HG03457 (cell line): ENCODE data around the gene PRF1.
"Not testable (repeated sequence)": the region's sequence is repeated elsewhere in the genome, so short reads cannot be mapped to it uniquely, and the experiment has no call there.

Experiments
- ATAC-seq: cut with Tn5 transposase; IDR thresholded peaks from one replicate; pipeline ENCODE4 v1.9.1; 2021; ENCODE audit warnings: moderate number of reproducible peaks; ENCODE audit not compliant: unreplicated experiment

The PRF1 gene

GRCh38 chr10:70594161-70594560, 8.4 kb downstream of the PRF1 start:
- no peak for ATAC-seq

DNA sequence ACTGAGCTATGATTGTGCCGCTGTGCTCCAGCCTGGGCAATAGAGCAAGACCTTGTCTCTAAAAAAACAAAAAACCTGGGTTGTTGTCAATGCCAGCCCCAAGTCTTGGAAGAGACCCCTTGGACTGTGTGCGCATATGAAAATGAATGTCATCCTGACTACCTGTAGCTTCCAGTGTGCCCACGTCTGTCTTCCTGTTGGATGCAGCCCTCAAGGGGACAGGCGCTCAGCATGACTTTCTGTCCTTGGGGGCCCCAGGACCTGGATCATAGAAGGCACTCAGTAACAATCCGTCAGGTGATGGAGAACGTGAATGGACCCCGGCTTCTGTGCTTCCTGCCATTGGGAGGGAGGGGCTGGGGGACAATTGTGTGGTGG, 9.0 kb downstream of the PRF1 start:
- ATAC-seq = no peak

GRCh38 chr10:70592746-70593512, 9.6 kb downstream of the PRF1 start:
- ATAC-seq = no peak

- ATAC-seq = no peak
Measured at GRCh38 chr10:70592186-70592735, 10.3 kb downstream of the PRF1 start.

DNA sequence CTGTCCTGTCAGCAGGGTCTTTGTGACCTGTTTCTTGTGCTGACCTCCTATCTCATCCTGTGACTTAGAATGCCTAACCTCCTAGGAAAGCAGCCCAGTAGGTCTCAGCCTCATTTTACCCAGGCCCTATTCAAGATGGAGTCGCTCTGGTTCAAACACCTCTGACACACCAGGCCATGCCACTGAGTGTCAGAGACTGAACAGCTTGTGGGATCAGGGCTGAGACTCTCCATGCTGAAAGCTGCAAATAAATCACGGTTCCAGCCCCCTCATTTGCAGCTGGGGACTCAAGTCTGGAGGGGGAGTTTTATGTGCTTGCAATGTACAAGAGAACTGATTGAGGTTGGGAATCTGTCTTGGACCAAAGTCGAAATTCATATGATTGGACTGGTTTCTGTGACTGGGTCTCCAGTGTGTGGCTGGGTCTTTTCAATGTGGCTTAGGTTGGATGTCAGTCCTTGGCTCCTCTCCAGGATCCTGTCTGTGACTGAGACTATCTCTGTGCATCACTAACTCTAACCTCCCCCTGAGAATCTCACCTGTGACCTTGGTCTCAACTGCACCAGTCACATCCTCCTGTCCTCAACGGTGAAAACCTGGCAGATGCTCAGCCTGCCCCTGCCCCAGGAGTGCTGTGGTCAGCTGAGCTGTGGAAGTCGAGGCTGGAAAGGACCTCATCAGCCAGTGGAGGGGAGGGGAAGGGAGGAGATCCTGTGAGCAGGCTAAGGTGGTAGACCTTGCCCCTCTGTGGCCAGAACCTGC, 11.7 kb downstream of the PRF1 start:
- no peak for ATAC-seq

DNA sequence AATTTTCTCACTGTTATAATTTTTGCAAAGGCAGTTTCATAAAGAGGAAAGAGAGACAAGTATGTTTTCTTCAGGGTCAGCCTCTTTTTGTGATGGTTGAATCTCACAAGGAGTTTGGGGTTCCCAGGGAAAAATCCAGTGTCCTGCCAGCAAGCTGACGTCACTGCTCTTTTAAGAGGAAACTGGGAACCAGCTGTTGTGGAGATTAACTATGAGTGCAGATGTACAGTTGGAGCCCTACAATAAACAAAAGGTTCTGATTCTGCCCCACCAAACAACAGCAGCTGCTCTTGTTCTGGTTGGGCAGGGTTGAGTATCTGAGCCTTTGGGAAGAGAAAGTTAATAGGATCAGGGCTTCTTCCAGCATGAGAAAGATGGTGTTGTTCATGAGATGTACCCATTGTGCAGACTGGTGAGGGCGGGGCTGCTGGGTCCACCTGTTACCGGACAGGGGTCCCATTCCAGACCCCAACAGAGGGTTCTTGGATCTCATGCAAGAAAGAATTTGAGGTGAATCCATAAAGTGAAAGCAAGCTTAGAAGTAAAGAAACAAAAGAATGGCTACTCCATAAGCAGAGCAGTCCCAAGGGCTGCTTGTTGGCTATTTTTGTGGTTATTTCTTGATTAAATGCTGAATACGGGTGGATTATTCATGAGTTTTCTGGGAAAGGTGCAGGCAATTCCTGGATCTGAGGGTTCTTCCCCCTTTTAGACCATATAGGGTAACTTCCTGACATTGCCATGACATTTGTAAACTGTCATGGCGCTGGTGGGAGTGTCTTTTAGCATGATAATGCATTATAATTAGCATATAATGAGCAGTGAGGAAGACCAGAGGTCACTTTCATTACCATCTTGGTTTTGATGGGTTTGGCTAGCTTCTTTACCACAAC, 12.5 kb downstream of the PRF1 start:
- no peak for ATAC-seq

- no peak for ATAC-seq
Measured at GRCh38 chr10:70588859-70589570, 13.5 kb downstream of the PRF1 start.

GRCh38 chr10:70588255-70588654, 14.3 kb downstream of the PRF1 start:
- ATAC-seq = no peak

DNA sequence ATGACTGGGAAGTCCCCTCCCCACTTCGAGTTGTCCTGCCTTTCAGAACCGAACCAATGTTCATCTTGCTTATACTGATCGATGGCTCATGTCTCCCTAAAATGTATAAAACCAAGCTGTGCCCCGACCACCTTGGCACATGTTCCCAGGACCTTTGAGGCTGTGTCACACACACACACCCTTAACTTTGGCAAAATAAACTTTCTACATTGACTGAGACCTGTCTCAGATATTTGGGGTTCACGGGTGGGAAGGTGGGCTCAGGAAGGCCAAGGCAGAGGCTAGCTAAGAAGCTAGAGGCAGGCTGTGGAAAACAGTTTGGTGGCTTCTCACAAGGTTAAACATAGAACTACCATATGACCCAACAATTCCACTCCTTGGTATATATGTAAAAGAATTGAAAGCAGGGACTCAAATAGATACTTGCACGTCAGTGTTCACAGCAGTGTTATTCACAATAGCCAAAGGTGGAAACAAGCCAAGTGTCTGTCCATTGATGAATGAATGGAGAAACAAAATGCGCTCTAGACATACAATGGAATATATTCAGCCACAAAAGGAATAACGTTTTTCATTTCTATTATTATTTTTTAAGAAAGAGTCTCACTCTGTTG, 15.4 kb downstream of the PRF1 start:
- no peak for ATAC-seq

- ATAC-seq = no peak
Measured at GRCh38 chr10:70586348-70586930, 16.1 kb downstream of the PRF1 start.

GRCh38 chr10:70585578-70586169, 16.9 kb downstream of the PRF1 start:
- ATAC-seq = no peak

DNA sequence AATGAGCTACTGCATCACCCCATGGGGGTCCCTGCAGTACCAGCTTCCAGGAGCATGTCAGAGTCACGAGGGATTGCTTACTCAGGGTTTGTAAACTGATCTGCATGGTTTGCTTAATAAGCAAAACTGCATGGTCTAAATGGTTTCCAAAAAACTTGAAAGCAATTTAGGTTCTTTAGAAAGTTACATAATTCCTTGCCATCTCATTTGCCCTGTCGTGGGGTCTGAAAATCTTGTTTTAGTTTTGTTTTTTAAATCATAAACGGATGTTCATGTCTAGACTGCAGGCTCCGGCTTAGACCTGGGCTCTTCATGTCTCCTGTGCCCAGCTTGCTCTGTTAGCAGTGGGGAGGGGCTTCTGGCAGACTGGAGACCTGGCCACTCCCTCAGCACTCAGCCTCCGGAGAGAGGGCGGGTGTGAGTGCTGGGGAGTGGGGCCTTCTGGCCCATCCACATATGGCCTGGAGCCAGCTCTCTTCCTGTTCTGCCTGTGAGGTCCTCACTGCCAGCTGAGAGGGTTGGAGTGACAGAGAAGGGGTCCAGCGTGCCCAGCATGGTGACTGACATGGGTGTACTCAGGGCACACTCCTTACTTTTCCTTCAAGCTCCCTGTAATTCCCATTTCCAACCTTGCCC, 17.5 kb downstream of the PRF1 start:
- no peak for ATAC-seq

DNA sequence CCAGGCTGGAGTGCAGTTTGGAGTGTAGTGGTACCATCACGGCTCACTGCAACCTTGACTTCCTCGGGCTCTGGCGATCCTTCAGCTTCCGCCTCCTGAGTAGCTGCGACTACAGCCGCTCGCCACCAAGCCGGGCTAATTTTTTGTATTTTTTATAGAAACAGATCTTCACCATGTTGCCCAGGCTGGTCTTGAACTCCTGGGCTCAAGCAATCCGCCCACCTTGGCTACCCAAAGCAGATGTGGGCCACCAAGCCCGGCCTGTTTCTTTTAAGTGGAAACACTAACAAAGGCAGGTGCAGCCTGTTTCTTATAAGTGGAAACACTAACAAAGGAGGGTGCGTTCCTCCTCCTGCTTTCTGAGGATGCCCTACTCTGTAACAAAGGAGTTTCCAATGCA, 18.2 kb downstream of the PRF1 start:
- ATAC-seq = no peak

- no peak for ATAC-seq
Measured at GRCh38 chr10:70583669-70584037, 18.9 kb downstream of the PRF1 start.

GRCh38 chr10:70582793-70583668, 19.5 kb downstream of the PRF1 start:
- ATAC-seq = no peak

- not testable (repeated sequence) for ATAC-seq
Measured at GRCh38 chr10:70581176-70581575, 21.4 kb downstream of the PRF1 start.

- ATAC-seq = no peak
Measured at GRCh38 chr10:70579234-70580002, 23.1 kb downstream of the PRF1 start.
